NCI-H1105 (cell line): Measurements from ENCODE around the gene CYP4A22.
A peak's percentile ranks its signal among the peaks of the same experiment; 100 is the strongest.
"Not testable (repeated sequence)": the region's sequence is repeated elsewhere in the genome, so short reads cannot be mapped to it uniquely, and the experiment has no call there.

ENCODE experiments used
- DNase-seq: peaks from one replicate; lab custom pipeline; 2025; lab: John Stamatoyannopoulos, UW

The CYP4A22 gene

GRCh38 chr1:47186267-47187185, 49.3 kb downstream of the CYP4A22 start:
- DNase-seq, result no peak

- no peak for DNase-seq
Measured at GRCh38 chr1:47187231-47187925, 50.1 kb downstream of the CYP4A22 start.

DNA sequence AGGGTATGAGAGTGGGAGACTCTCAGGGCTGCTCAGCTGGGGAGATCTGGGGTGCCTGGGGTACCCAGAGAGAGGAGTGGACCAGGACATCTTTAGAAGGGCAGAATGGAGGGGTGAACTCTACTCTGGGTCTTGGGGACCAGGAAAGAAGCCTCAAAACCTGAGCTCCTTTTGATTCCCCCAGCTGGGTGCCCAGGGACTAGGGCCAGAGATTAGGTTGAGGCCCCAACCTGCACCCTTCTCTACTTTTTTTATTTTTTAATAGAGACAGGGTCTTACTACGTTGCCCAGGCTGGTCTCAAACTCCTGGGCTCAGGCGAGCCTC, 50.6 kb downstream of the CYP4A22 start:
- no peak for DNase-seq

GRCh38 chr1:47188791-47189785, 51.8 kb downstream of the CYP4A22 start:
- DNase-seq, result no peak

DNA sequence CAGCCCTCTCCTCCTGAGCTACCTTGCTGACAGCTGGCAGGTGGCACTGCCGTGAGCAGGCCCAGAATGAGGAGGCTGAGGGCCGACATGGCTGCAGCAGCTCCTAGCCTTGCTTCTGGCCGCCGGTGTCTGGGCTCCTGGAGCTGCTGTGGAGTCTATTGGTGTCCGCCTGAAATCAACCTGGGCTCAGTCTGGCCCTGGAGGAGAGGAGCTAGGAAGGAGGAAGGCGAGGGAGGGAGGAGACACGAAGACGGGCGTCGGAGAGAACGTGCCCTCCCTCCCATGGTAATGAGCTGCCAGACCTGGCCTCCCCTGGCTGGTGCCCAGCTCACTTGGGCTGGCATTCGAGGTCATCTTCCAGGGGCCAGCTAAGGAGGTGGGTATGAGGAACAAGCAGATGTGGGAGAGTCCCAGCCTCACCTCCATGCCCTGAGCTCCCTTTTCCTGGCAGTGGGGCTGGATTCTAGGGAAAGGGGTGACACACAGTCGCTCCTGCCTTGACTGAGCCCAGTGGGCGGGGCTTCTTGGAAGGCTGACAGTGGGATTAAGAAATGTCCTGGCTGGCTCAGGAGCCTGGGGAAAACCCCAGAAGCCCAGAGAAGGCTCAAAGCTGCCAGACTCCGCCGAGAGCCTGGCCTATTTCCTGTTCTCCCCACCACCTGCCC, 52.7 kb downstream of the CYP4A22 start, which contains the start of gene PDZK1IP1:
Gene PDZK1IP1 (minus strand): TSS at position 193 of the 665 bp plus-strand sequence. CDS start 104 bp downstream, at position 89.
- DNase-seq, result no peak

- no peak for DNase-seq
Measured at GRCh38 chr1:47190509-47190855, 53.2 kb downstream of the CYP4A22 start.

DNA sequence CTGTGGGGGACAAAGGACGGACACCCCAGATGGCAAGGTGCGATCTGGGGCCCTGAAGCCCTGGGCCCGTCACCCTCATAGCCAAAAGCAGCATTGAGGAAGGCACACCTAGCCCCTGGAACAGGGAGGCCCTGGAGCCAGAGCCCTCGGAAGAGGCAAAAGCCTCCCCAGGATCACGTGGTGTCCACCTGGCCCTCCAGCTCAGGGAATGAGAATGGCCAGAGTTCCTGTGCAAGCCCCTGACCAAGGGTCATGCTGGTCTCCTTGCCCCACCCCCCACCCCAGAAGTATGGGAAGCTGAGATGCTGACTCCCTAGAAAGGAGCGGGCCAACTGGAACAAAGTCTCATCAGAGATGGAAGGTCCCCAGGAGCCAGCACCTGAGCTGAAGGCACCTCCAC, 53.6 kb downstream of the CYP4A22 start:
- no peak for DNase-seq

GRCh38 chr1:47191940-47192457, 54.8 kb downstream of the CYP4A22 start:
- no peak for DNase-seq

GRCh38 chr1:47192458-47193384, 55.5 kb downstream of the CYP4A22 start:
- peak; percentile 76 for DNase-seq

DNA sequence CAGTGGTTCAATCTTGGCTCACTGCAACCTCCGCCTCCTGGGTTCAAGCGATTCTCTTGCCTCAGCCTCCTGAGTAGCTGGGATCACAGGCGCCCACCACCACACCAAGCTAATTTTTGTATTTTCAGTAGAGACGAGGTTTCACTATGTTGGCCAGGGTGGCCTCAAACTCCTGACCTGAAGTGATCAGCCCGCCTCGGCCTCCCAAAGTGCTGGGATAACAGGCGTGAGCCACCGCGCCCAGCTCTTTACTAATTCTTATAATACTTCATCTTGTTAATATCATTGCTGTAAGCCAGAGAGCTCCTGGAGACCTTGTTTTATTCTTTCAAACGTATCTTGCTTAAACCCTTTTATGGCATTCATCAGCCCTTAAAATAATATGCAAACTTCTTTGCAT, 56.3 kb downstream of the CYP4A22 start:
- not testable (repeated sequence) for DNase-seq

GRCh38 chr1:47194311-47194710, 57.1 kb downstream of the CYP4A22 start:
- DNase-seq, result no peak

GRCh38 chr1:47195981-47196380, 58.7 kb downstream of the CYP4A22 start:
- DNase-seq, result not testable (repeated sequence)

DNA sequence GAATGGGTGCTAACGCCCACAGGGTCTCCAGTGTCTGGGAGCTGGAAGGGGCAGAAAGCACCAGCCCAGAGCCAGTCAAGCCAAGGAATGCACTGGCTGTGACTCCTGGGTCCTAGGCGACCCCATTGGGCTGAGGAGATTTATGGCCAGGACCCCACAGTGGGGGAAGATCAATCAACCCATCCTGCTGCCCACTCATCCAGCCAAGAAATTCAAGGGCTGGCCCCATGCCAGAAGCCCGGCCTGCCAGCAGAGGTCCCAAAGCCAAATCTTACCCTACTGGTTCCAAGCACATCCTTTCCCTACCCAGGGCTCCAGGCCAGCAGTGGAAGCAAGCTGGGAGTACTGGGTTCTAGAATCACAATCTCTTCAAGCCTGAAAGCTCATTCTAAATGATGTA, 59.4 kb downstream of the CYP4A22 start:
- no peak for DNase-seq

DNA sequence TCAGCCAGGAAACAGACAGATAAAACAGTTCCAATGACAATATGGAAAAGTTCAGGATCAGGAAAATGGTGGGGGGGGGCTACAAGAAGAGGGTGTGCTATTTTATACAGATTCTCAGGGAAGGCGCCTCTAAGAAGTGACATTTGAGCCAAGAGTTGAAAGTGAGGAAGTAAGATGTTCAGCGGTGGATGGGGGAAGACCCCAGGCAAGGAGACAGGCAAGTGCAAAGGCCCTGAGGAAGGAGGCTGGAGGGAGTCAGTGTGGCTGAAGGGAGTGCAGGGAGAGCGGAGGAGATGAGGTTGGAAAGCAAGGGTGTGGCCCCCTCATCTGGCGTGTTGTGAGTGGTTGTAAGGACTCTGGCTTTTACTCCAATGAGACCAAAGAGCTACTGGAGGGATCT, 61.0 kb downstream of the CYP4A22 start:
- no peak for DNase-seq
